B cell (primary cell): Measurements from ENCODE around the gene LRCH1.

ENCODE experiments used
- EZH2 ChIP-seq: IDR thresholded peaks from 2 replicates; pipeline ENCODE4 v1.6.1; 2012; ENCODE audit warnings: borderline replicate concordance, low read depth, mild to moderate bottlenecking, moderate library complexity, low read length; ENCODE audit not compliant: insufficient read depth, poor library complexity, severe bottlenecking
- TF ChIP-seq, protein P1 (sequence below): fragments of 200-600 bp; IDR thresholded peaks from one replicate; pipeline ENCODE4 v1.8.0; 2022; ENCODE audit warnings: antibody characterized with exemption, mild to moderate bottlenecking

DNA sequence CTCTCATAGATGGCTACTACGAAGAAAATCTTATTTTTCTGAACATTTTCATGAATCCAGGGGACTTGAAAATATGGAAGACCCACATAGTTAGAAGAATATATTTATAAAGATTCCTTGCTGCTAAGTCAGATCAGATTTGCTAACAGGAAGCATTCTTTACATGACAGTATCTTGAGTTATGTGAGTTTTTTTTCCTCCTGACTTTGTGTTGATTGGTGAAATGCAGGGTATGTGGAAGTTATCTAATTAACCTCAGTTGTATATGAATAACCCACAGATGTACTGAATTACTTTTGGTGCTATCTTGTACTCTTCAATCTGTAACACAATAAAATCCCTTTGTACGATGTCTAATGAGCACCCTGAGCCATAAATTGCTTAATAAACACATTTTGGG, 190.2 kb downstream of the LRCH1 start:
- TF ChIP-seq, protein P1, sequence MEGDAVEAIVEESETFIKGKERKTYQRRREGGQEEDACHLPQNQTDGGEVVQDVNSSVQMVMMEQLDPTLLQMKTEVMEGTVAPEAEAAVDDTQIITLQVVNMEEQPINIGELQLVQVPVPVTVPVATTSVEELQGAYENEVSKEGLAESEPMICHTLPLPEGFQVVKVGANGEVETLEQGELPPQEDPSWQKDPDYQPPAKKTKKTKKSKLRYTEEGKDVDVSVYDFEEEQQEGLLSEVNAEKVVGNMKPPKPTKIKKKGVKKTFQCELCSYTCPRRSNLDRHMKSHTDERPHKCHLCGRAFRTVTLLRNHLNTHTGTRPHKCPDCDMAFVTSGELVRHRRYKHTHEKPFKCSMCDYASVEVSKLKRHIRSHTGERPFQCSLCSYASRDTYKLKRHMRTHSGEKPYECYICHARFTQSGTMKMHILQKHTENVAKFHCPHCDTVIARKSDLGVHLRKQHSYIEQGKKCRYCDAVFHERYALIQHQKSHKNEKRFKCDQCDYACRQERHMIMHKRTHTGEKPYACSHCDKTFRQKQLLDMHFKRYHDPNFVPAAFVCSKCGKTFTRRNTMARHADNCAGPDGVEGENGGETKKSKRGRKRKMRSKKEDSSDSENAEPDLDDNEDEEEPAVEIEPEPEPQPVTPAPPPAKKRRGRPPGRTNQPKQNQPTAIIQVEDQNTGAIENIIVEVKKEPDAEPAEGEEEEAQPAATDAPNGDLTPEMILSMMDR: no peak
- TF ChIP-seq EZH2: no peak
